NOMO-1 treated with dmso at 0.1 percent for 144 hours (cell line): ENCODE results near the gene SEMA6B.
A peak's percentile ranks its signal among the peaks of the same experiment; 100 is the strongest.
"Not testable (repeated sequence)": the region's sequence is repeated elsewhere in the genome, so short reads cannot be mapped to it uniquely, and the experiment has no call there.

Experiments
- DNase-seq: peaks from one replicate; lab custom pipeline; 2025; ENCODE audit not compliant: unreplicated experiment; lab: John Stamatoyannopoulos, UW

SEMA6B gene

GRCh38 chr19:4559569-4559968, at the start of gene SEMA6B:
TSS of gene SEMA6B (minus strand) at chr19:4559684. CDS start at chr19:4558457, 1,227 bp downstream.
- DNase-seq = peak; percentile 16

GRCh38 chr19:4606921-4607678, 47.6 kb upstream of the SEMA6B start:
- DNase-seq = no peak

- DNase-seq = no peak
These were observed 46.7 kb upstream of the SEMA6B start for GRCh38 chr19:4606181-4606580.

- no peak for DNase-seq
These were observed 45.4 kb upstream of the SEMA6B start for GRCh38 chr19:4604912-4605311.

GRCh38 chr19:4602915-4603314, 43.4 kb upstream of the SEMA6B start:
- no peak for DNase-seq

- no peak for DNase-seq
These were observed 42.8 kb upstream of the SEMA6B start for GRCh38 chr19:4602173-4602788.

GRCh38 chr19:4600893-4601292, 41.4 kb upstream of the SEMA6B start:
- DNase-seq = no peak

- no peak for DNase-seq
These were observed 40.6 kb upstream of the SEMA6B start for GRCh38 chr19:4600082-4600481.

GRCh38 chr19:4598712-4599111, 39.2 kb upstream of the SEMA6B start:
- DNase-seq = no peak

- DNase-seq = peak; percentile 47
These were observed 38.6 kb upstream of the SEMA6B start for GRCh38 chr19:4597975-4598671.

- no peak for DNase-seq
These were observed 37.9 kb upstream of the SEMA6B start for GRCh38 chr19:4597278-4597974.

GRCh38 chr19:4596033-4596904, 36.8 kb upstream of the SEMA6B start:
- no peak for DNase-seq

- DNase-seq = not testable (repeated sequence)
These were observed 35.7 kb upstream of the SEMA6B start for GRCh38 chr19:4595158-4595557.

GRCh38 chr19:4594201-4594600, 34.7 kb upstream of the SEMA6B start:
- DNase-seq = no peak

- DNase-seq = peak; percentile 90
These were observed 33.9 kb upstream of the SEMA6B start for GRCh38 chr19:4593409-4593851.

- DNase-seq = no peak
These were observed 33.0 kb upstream of the SEMA6B start for GRCh38 chr19:4592445-4592844.

- DNase-seq = no peak
These were observed 31.8 kb upstream of the SEMA6B start for GRCh38 chr19:4591320-4591719.

GRCh38 chr19:4590559-4590958, 31.1 kb upstream of the SEMA6B start:
- DNase-seq = no peak

- peak; percentile 22 for DNase-seq
These were observed 30.3 kb upstream of the SEMA6B start for GRCh38 chr19:4589579-4590410.
